Measurements from ENCODE around the gene EFNA1. TPM values are rescaled to one million over a fixed set of nuclear protein-coding genes. Genes with fewer than 3 reads are reported as not detected.

The EFNA1 gene
- total and polyA plus RNA-seq, 2 of the 4 experiments (the other 2 are of a cell fraction) = 0.90 to 1.6 TPM

DNA sequence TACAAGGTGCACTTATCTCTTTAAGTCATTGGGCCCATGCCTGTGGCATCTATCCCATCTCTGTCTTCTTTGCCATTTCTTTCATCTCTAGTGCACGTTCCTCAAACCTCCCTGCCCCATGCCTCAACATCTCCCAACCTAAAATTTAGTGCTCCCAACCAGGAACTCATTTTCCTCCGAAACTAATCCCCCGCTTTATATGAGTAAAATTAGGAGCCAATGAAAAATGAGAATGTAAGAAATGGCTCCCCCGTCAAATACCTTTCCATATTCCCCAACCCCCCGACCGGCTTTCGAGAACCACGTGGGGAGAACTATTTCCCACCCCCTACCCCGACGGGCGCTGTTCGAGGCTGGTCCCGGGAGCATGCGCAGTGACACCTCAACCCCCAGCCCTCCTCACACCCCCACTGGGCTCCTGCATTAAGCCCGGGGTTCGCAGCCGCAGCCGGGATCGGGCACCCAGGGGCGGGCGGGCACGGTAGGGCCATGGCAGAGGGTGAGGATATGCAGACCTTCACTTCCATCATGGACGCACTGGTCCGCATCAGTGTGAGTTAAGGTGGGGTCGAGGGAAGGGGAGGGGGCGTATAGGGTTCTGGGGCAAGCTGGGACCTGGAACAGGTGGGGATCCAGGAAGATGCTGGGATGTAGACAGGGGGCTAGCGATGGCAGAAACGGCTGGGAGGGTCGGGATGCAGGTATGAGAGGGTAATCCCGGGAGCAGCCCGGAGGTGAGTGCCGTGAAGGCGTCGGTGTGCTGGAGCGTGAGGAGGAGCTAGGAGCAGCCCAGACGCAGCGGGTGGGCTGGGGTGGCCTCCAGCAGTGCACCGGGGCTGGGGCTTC, 46.0 kb downstream of the EFNA1 start, which contains the start of gene TRIM46:
TSS of gene TRIM46 (plus strand) at position 372 of the 846 bp plus-strand sequence. CDS start at position 490, 118 bp downstream.
- Histone ChIP-seq H2AK5ac (ENCODE audit: low read depth, low read length) (peak within 1 kb of the TSS; percentile 87), H3K27ac (ENCODE audit: insufficient read depth, low read length) (peak within 1 kb of the TSS; percentile 93), H4K8ac (ENCODE audit: low read depth in 2 of 2, low read length in 2 of 2) (peak within 1 kb of the TSS; percentile 34 to 98), H3K4me3 (ENCODE audit: insufficient read depth, low read depth, low read length) (peak within 1 kb of the TSS; percentile 81), H3K14ac (replicated peaks; ENCODE audit: low read depth, low read length) (peak within 1 kb of the TSS; percentile 82), H3K27me3 (ENCODE audit: control insufficient read depth, insufficient read depth, low read length) (no peaks in the 10 kb centered on the region), H3K9ac (ENCODE audit: low read depth, low read length) (peak within 1 kb of the TSS; percentile 94), H4K20me1 (ENCODE audit: insufficient read depth, low read length) (no peaks in the 10 kb centered on the region), H3K18ac (ENCODE audit: low read depth, low read length) (peak within 1 kb of the TSS; percentile 38), H4K91ac (ENCODE audit: insufficient read depth, low read depth, low read length) (peak within 1 kb of the TSS; percentile 83), H2BK120ac (ENCODE audit: low read depth, low read length) (peak within 1 kb of the TSS; percentile 37), H3K56ac (ENCODE audit: extremely low read depth, insufficient read depth, low read length) (peak within 1 kb of the TSS; percentile 76), H4K5ac (ENCODE audit: low read depth, low read length) (peak within 1 kb of the TSS; percentile 92), H3K23ac (ENCODE audit: low read depth, low read length) (peak within 1 kb of the TSS; percentile 66; the same call in 1 of the 2 replicates), H3K36me3 (ENCODE audit: control insufficient read depth, insufficient read depth, low read length) (peaks cover 32% of the 10 kb centered on the region), H3K9me1 (ENCODE audit: insufficient read depth, low read length) (peaks cover 2% of the 10 kb centered on the region; the same call in 1 of the 2 replicates), H2BK15ac (ENCODE audit: low read depth, low read length) (no peak within 1 kb of the TSS; the same call in 2 of the 3 replicates), H3K79me1 (ENCODE audit: low read depth in 1 of 2, low read length in 2 of 2) (peaks cover 0 to 46% of the 10 kb centered on the region in 2 experiments), H2AFZ (replicated peaks; ENCODE audit: low read length, poor library complexity) (peak within 1 kb of the TSS; percentile 96), H3K4ac (ENCODE audit: low read depth, low read length) (peak within 1 kb of the TSS; percentile 92), H2BK20ac (ENCODE audit: low read depth, low read length) (no peak within 1 kb of the TSS), H2AK9ac (replicated peaks; ENCODE audit: low read depth, low read length, poor library complexity) (peak within 1 kb of the TSS; percentile 96), H3K4me2 (ENCODE audit: low read depth, low read length) (peak within 1 kb of the TSS; percentile 94), H3K4me1 (ENCODE audit: control insufficient read depth, insufficient read depth, low read length) (peaks cover 3% of the 10 kb centered on the region), H3K9me3 (ENCODE audit: control insufficient read depth, insufficient read depth, low read length) (no peaks in the 10 kb centered on the region), H2BK5ac (ENCODE audit: low read depth, low read length, poor library complexity, severe bottlenecking) (peak within 1 kb of the TSS; percentile 86)
- dilution Hi-C loops (cut with HindIII; ENCODE audit: low sequenced_read_pairs, unreplicated experiment) = no loop called here
- WGBS, 2 experiments (ENCODE audit: extremely low coverage in 2 of 2, insufficient read length in 1 of 2) = 2% methylated on average over 5 of the region's 38 CpGs; no CpG with 5 or more reads in 1 of the 2 experiments
- intact Hi-C loops (cut with micrococcal nuclease) = loop anchor here (10.0 kb wide), 2 partner anchors 199 to 421 kb away; partner anchors contain the start of genes CKS1B and SHC1
- BruUV-seq (replicated peaks) = no TSS peak
- in situ Hi-C loops (cut with MboI; ENCODE audit: low sequenced_read_pairs) = no loop called here
- DNase-seq (peak; percentile 34), ATAC-seq (ENCODE audit: low read depth) (peak; percentile 40)
- ChIA-PET CTCF (interaction anchor here (0.6 to 1.6 kb wide), 7 partner anchors 20 to 705 kb away, joined by 3 to 19 read pairs (median 6); partner anchors contain the start of genes CLK2, PBXIP1 and THBS3), POLR2A (ENCODE audit: unreplicated experiment) (interaction anchor here (0.9 to 1.0 kb wide), 2 partner anchors 20 to 51 kb away, joined by 3 to 4 read pairs; no protein-coding TSS in a partner anchor)
- no peak for TF ChIP-seq SMC3 (IDR thresholded peaks at IDR 0.05; ENCODE audit: low read depth, low read length)
- no peak for TF ChIP-seq NFE2L2 (IDR thresholded peaks at IDR 0.05; ENCODE audit: low read depth, low read length)
- TF ChIP-seq, protein P1, sequence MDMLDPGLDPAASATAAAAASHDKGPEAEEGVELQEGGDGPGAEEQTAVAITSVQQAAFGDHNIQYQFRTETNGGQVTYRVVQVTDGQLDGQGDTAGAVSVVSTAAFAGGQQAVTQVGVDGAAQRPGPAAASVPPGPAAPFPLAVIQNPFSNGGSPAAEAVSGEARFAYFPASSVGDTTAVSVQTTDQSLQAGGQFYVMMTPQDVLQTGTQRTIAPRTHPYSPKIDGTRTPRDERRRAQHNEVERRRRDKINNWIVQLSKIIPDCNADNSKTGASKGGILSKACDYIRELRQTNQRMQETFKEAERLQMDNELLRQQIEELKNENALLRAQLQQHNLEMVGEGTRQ (IDR thresholded peaks at IDR 0.05; ENCODE audit: low read depth, low read length) = peak; percentile 53
- TF ChIP-seq RAD21 (IDR thresholded peaks at IDR 0.05; ENCODE audit: low read length) = no peak
